ENCODE measurements around the gene STK11IP. TPM values are rescaled to one million over a fixed set of nuclear protein-coding genes. Genes with fewer than 3 reads are reported as not detected.
A peak's percentile ranks its signal among the peaks of the same experiment; 100 is the strongest.

Gene STK11IP
- total and polyA plus RNA-seq, 2 of the 13 experiments (the other 11 are each of a cell fraction or from before 2014, with no cell fraction given), result 12.8 to 24.0 TPM

- no peak for TF ChIP-seq HNRNPUL1 (IDR thresholded peaks at IDR 0.05; ENCODE audit: low read depth, low read length)
- peak; percentile 78; the same call in 1 of the 2 replicates for TF ChIP-seq FOXK1 (CRISPR knock-in tag; IDR thresholded peaks at IDR 0.05; ENCODE audit: borderline replicate concordance, low read depth)
- TF ChIP-seq ZFP36L1 (CRISPR knock-in tag; IDR thresholded peaks at IDR 0.05), result no peak
- TF ChIP-seq MTF1 (CRISPR knock-in tag; IDR thresholded peaks at IDR 0.05), result no peak
- TF ChIP-seq ZNF431 (CRISPR knock-in tag; IDR thresholded peaks at IDR 0.05; ENCODE audit: borderline replicate concordance, low read depth), result 0 out of 2 replicates have a peak, but pooled peaks have one; percentile 52
- no peak for TF ChIP-seq ZNF569 (CRISPR knock-in tag; IDR thresholded peaks at IDR 0.05; ENCODE audit: borderline replicate concordance)
- TF ChIP-seq NFE2L2 (IDR thresholded peaks at IDR 0.05; ENCODE audit: low read length), result no peak
- peak; percentile 95 for TF ChIP-seq ZNF567 (CRISPR knock-in tag; IDR thresholded peaks at IDR 0.05; ENCODE audit: borderline replicate concordance)
- peak; percentile 86 for TF ChIP-seq MIER2 (CRISPR knock-in tag; IDR thresholded peaks at IDR 0.05)
- no peak for TF ChIP-seq ZNF337 (CRISPR knock-in tag; IDR thresholded peaks at IDR 0.05; ENCODE audit: borderline replicate concordance, low read depth)
- peak; percentile 75; the same call in 1 of the 2 replicates for TF ChIP-seq ZBTB7B (CRISPR knock-in tag; IDR thresholded peaks at IDR 0.05)
- no peak for TF ChIP-seq TCF7 (IDR thresholded peaks at IDR 0.05; ENCODE audit: low read depth)
- no peak for TF ChIP-seq TIGD3 (CRISPR knock-in tag; IDR thresholded peaks at IDR 0.05; ENCODE audit: borderline replicate concordance)
- peak; percentile 51 for TF ChIP-seq ASH2L (IDR thresholded peaks at IDR 0.05; ENCODE audit: insufficient read length, low read depth, low read length)
- 0 out of 2 replicates have a peak, but pooled peaks have one; percentile 62 for TF ChIP-seq HOXD1 (CRISPR knock-in tag; IDR thresholded peaks at IDR 0.05)
- TF ChIP-seq CREM (IDR thresholded peaks at IDR 0.05), result peak; percentile 67; the same call in 1 of the 2 replicates
- TF ChIP-seq CREM (CRISPR knock-in tag; IDR thresholded peaks at IDR 0.05), result no peak
- TF ChIP-seq SPEN (CRISPR knock-in tag; IDR thresholded peaks at IDR 0.05; ENCODE audit: low read depth), result peak; percentile 83; the same call in 1 of the 2 replicates
- no peak for TF ChIP-seq GZF1 (CRISPR knock-in tag; IDR thresholded peaks at IDR 0.05)
- no peak for TF ChIP-seq GMEB2 (CRISPR knock-in tag; IDR thresholded peaks at IDR 0.05; ENCODE audit: low read depth)
- no peak for TF ChIP-seq ZNF589 (CRISPR knock-in tag; conservative IDR thresholded peaks at IDR 0.05)
- TF ChIP-seq BHLHE40 (IDR thresholded peaks at IDR 0.05; ENCODE audit: low read length), result peak; percentile 62; the same call in 1 of the 2 replicates
- peak; percentile 35; the same call in 1 of the 2 replicates for TF ChIP-seq MYPOP (CRISPR knock-in tag; IDR thresholded peaks at IDR 0.05)
- no peak for TF ChIP-seq ZNF713 (CRISPR knock-in tag; IDR thresholded peaks at IDR 0.05)
- peak; percentile 67 for TF ChIP-seq PHF8 (CRISPR knock-in tag; IDR thresholded peaks at IDR 0.05)
- no peak for TF ChIP-seq ZBTB1 (CRISPR knock-in tag; IDR thresholded peaks at IDR 0.05; ENCODE audit: borderline replicate concordance)
Observed at GRCh38 chr2:219642465-219643083, 44.9 kb downstream of the STK11IP start (continued).

Measured in HepG2 (cell line).